DOHH2 (cell line): ENCODE data around the gene ATP8B1.

ENCODE experiments used
- H3F3A ChIP-seq: fragments of 200-600 bp; sonication (generic), shearing (Covaris generic); 2 replicates; pipeline ENCODE4 v1.6.0; 2016; ENCODE audit warnings: antibody characterized with exemption, mild to moderate bottlenecking; ENCODE audit not compliant: control insufficient read depth, insufficient read depth
- H3K27ac ChIP-seq: fragments of 200-600 bp; sonication (generic); 2 replicates; pipeline ENCODE4 v1.5.1; 2014; ENCODE audit warnings: low read depth, mild to moderate bottlenecking, low read length, moderate library complexity
- H3K27me3 ChIP-seq: fragments of 200-600 bp; sonication (generic); 2 replicates; pipeline ENCODE4 v1.6.1; 2014; ENCODE audit warnings: mild to moderate bottlenecking, low read length, mixed read lengths; ENCODE audit not compliant: control insufficient read depth
- H3K36me3 ChIP-seq: fragments of 200-600 bp; sonication (generic); 2 replicates; pipeline ENCODE4 v1.6.1; 2014; ENCODE audit warnings: mild to moderate bottlenecking, low read length, moderate library complexity, mixed read lengths; ENCODE audit not compliant: control insufficient read depth
- H3K4me1 ChIP-seq: fragments of 200-600 bp; sonication (generic); 2 replicates; pipeline ENCODE4 v1.6.1; 2014; ENCODE audit warnings: mild to moderate bottlenecking, low read length, mixed read lengths; ENCODE audit not compliant: control insufficient read depth
- H3K4me2 ChIP-seq: fragments of 200-600 bp; sonication (generic); 2 replicates; pipeline ENCODE4 v1.6.0; 2014; ENCODE audit warnings: mild to moderate bottlenecking, low read length, moderate library complexity
- H3K4me3 ChIP-seq: fragments of 200-600 bp; sonication (generic); 2 replicates; pipeline ENCODE4 v1.5.1; 2014; ENCODE audit warnings: mild to moderate bottlenecking, low read length, mixed read lengths
- H3K79me2 ChIP-seq: fragments of 200-600 bp; sonication (generic); 2 replicates; pipeline ENCODE4 v1.6.1; 2014; ENCODE audit warnings: mild to moderate bottlenecking, low read length, mixed read lengths; ENCODE audit not compliant: control insufficient read depth
- H3K9me2 ChIP-seq: fragments of 200-600 bp; sonication (generic); replicated peaks from 2 replicates; pipeline ENCODE4 v1.6.1; 2014; ENCODE audit warnings: mild to moderate bottlenecking, low read length, mixed read lengths; ENCODE audit not compliant: control insufficient read depth
- H3K9me3 ChIP-seq: fragments of 200-600 bp; sonication (generic); 2 replicates; pipeline ENCODE4 v1.6.1; 2014; ENCODE audit warnings: antibody characterized with exemption, low read length, mixed read lengths; ENCODE audit not compliant: control insufficient read depth, insufficient read depth
- H4K20me1 ChIP-seq: fragments of 200-600 bp; sonication (generic); 2 replicates; pipeline ENCODE4 v1.6.0; 2014; ENCODE audit warnings: low read depth, mild to moderate bottlenecking, antibody characterized with exemption, low read length, moderate library complexity; ENCODE audit not compliant: control insufficient read depth, insufficient read depth
- CTCF ChIP-seq: fragments of 200-600 bp; sonication (generic); IDR thresholded peaks from one replicate; pipeline ENCODE4 v1.5.1; 2014; ENCODE audit warnings: antibody characterized with exemption, mild to moderate bottlenecking, low read depth, low read length; ENCODE audit not compliant: poor library complexity, severe bottlenecking
- EZH2phosphoT487 ChIP-seq: fragments of 200-600 bp; sonication (generic); IDR thresholded peaks from 2 replicates; pipeline ENCODE4 v1.6.1; 2017; ENCODE audit warnings: borderline replicate concordance, mild to moderate bottlenecking, antibody characterized with exemption, low read length, moderate library complexity, mixed read lengths

Gene ATP8B1

GRCh38 chr18:57715671-57716070 is 87.4 kb downstream of the ATP8B1 start:
- Histone ChIP-seq H3K27ac (no peak overlapping the region), H3K9me3 (no peaks in the 10 kb centered on the region; the same call in 1 of the 2 replicates), H3K4me1 (no peaks in the 10 kb centered on the region), H3K9me2 (no peaks in the 10 kb centered on the region), H4K20me1 (no peaks in the 10 kb centered on the region), H3K36me3 (no peaks in the 10 kb centered on the region), H3K4me3 (no peak overlapping the region), H3K79me2 (no peaks in the 10 kb centered on the region), H3K4me2 (no peak overlapping the region), H3K27me3 (no peaks in the 10 kb centered on the region), H3F3A (no peaks in the 10 kb centered on the region)
- TF ChIP-seq CTCF (no peak), EZH2phosphoT487 (no peak)

GRCh38 chr18:57715073-57715472 is 88.0 kb downstream of the ATP8B1 start:
- no peaks in the 10 kb centered on the region for H3K9me2 ChIP-seq
- no peak for TF ChIP-seq EZH2phosphoT487
- no peak for TF ChIP-seq CTCF
- no peak overlapping the region for H3K4me2 ChIP-seq
- no peaks in the 10 kb centered on the region for H3K36me3 ChIP-seq
- no peaks in the 10 kb centered on the region; the same call in 1 of the 2 replicates for H3K9me3 ChIP-seq
- no peaks in the 10 kb centered on the region for H3F3A ChIP-seq
- H3K27me3 ChIP-seq, result no peaks in the 10 kb centered on the region
- H3K4me1 ChIP-seq, result no peaks in the 10 kb centered on the region
- H3K79me2 ChIP-seq, result no peaks in the 10 kb centered on the region
- no peak overlapping the region for H3K4me3 ChIP-seq
- H3K27ac ChIP-seq, result no peak overlapping the region
- no peaks in the 10 kb centered on the region for H4K20me1 ChIP-seq

- no peak for TF ChIP-seq EZH2phosphoT487
- TF ChIP-seq CTCF, result no peak
- no peaks in the 10 kb centered on the region for H3K9me2 ChIP-seq
- H3K4me1 ChIP-seq, result no peaks in the 10 kb centered on the region
Measured at GRCh38 chr18:57710226-57710625, 92.9 kb downstream of the ATP8B1 start.

GRCh38 chr18:57709335-57709734 is 93.8 kb downstream of the ATP8B1 start:
- Histone ChIP-seq H3K9me2 (no peaks in the 10 kb centered on the region), H3K27ac (no peak overlapping the region), H3K4me3 (no peak overlapping the region), H3K36me3 (no peaks in the 10 kb centered on the region), H3K9me3 (no peaks in the 10 kb centered on the region), H3K4me1 (no peaks in the 10 kb centered on the region), H4K20me1 (no peaks in the 10 kb centered on the region), H3K4me2 (no peak overlapping the region), H3K79me2 (peaks cover 6% of the 10 kb centered on the region; the same call in 1 of the 2 replicates), H3K27me3 (no peaks in the 10 kb centered on the region), H3F3A (no peaks in the 10 kb centered on the region)
- TF ChIP-seq CTCF (no peak), EZH2phosphoT487 (no peak)

More at GRCh38 chr18:57710226-57710625, 92.9 kb downstream of the ATP8B1 start:
- Histone ChIP-seq H3K27me3 (no peaks in the 10 kb centered on the region), H3K79me2 (peaks cover 6% of the 10 kb centered on the region; the same call in 1 of the 2 replicates), H4K20me1 (no peaks in the 10 kb centered on the region), H3K4me3 (no peak overlapping the region), H3K27ac (no peak overlapping the region), H3K36me3 (no peaks in the 10 kb centered on the region), H3K4me2 (no peak overlapping the region), H3F3A (no peaks in the 10 kb centered on the region), H3K9me3 (no peaks in the 10 kb centered on the region)
